Progenitor cell of endocrine pancreas (in vitro differentiated cells): ENCODE results near the gene SEPTIN6. TPM values are rescaled to one million over a fixed set of nuclear protein-coding genes. Genes with fewer than 3 reads are reported as not detected.

Source experiments
- DNase-seq: peaks from one replicate; pipeline ENCODE4 v3.0.0; 2021; ENCODE audit warnings: low spot score; ENCODE audit not compliant: unreplicated experiment
- H3K27ac Mint-ChIP-seq: 2 replicates; pipeline ENCODE4 v1.8.0; 2021; ENCODE audit warnings: mild to moderate bottlenecking, moderate library complexity, mixed read lengths
- H3K27me3 Mint-ChIP-seq: 2 replicates; pipeline ENCODE4 v1.8.0; 2021; ENCODE audit warnings: mixed read lengths
- H3K36me3 Mint-ChIP-seq: 2 replicates; pipeline ENCODE4 v1.8.0; 2022; ENCODE audit warnings: mixed read lengths; ENCODE audit not compliant: insufficient read depth
- H3K4me1 Mint-ChIP-seq: 2 replicates; pipeline ENCODE4 v1.8.0; 2021; ENCODE audit warnings: low read depth, mixed read lengths
- H3K4me3 Mint-ChIP-seq: 2 replicates; pipeline ENCODE4 v1.8.0; 2021; ENCODE audit warnings: low read depth, mild to moderate bottlenecking, moderate library complexity, mixed read lengths
- H3K9me3 Mint-ChIP-seq: 2 replicates; pipeline ENCODE4 v1.8.0; 2021; ENCODE audit warnings: low read depth, mixed read lengths
- CTCF ChIP-seq: fragments of 200-600 bp; sonication (generic); IDR thresholded peaks from one replicate; pipeline ENCODE4 v1.5.0; 2021; ENCODE audit warnings: antibody characterized with exemption, mild to moderate bottlenecking; ENCODE audit not compliant: unreplicated experiment
- total RNA-seq: library from RNA; stranded (reverse); gene quantifications from 2 replicates; pipeline ENCODE4 v1.2.1, GENCODE V29; 2021

SEPTIN6 gene
- total RNA-seq, 1 donor from 2014 or later: 37.1 TPM

- Mint-ChIP-seq H3K27me3 (peaks cover 3% of the 10 kb centered on the region), H3K4me1 (no peaks in the 10 kb centered on the region), H3K9me3 (peaks cover 6% of the 10 kb centered on the region), H3K4me3 (no peak overlapping the region), H3K27ac (no peak overlapping the region), H3K36me3 (no peaks in the 10 kb centered on the region)
- DNase-seq: peak; percentile 17
- peak; percentile 59 for TF ChIP-seq CTCF
Measured at GRCh38 chrX:119729408-119730201, 36.6 kb upstream of the SEPTIN6 start.

- H3K9me3 Mint-ChIP-seq: peaks cover 6% of the 10 kb centered on the region
- H3K27me3 Mint-ChIP-seq: peaks cover 3% of the 10 kb centered on the region
- no peak overlapping the region for H3K4me3 Mint-ChIP-seq
- no peak overlapping the region for H3K27ac Mint-ChIP-seq
- TF ChIP-seq CTCF: peak; percentile 36
- DNase-seq: no peak
- no peaks in the 10 kb centered on the region for H3K36me3 Mint-ChIP-seq
- H3K4me1 Mint-ChIP-seq: no peaks in the 10 kb centered on the region
Measured at GRCh38 chrX:119728487-119728886, 35.5 kb upstream of the SEPTIN6 start.

- Mint-ChIP-seq H3K27ac (no peak overlapping the region), H3K9me3 (peaks cover 7% of the 10 kb centered on the region)
Measured at GRCh38 chrX:119726900-119727555, 34.1 kb upstream of the SEPTIN6 start.

GRCh38 chrX:119721926-119722325 is 29.0 kb upstream of the SEPTIN6 start:
- H3K27ac Mint-ChIP-seq: no peak overlapping the region
- H3K4me1 Mint-ChIP-seq: no peaks in the 10 kb centered on the region
- peaks cover 14% of the 10 kb centered on the region for H3K9me3 Mint-ChIP-seq
- H3K4me3 Mint-ChIP-seq: no peak overlapping the region
- no peaks in the 10 kb centered on the region for H3K36me3 Mint-ChIP-seq
- TF ChIP-seq CTCF: no peak
- no peaks in the 10 kb centered on the region for H3K27me3 Mint-ChIP-seq
- DNase-seq: no peak

More at GRCh38 chrX:119726900-119727555, 34.1 kb upstream of the SEPTIN6 start:
- Mint-ChIP-seq H3K36me3 (no peaks in the 10 kb centered on the region), H3K27me3 (peaks cover 3% of the 10 kb centered on the region), H3K4me3 (no peak overlapping the region), H3K4me1 (no peaks in the 10 kb centered on the region)
- TF ChIP-seq CTCF: no peak
- no peak for DNase-seq

GRCh38 chrX:119721487-119721886 is 28.5 kb upstream of the SEPTIN6 start:
- DNase-seq: no peak

More at GRCh38 chrX:119721487-119721886, 28.5 kb upstream of the SEPTIN6 start:
- Mint-ChIP-seq H3K36me3 (no peaks in the 10 kb centered on the region), H3K4me3 (no peak overlapping the region), H3K27me3 (no peaks in the 10 kb centered on the region), H3K27ac (no peak overlapping the region), H3K4me1 (no peaks in the 10 kb centered on the region), H3K9me3 (peaks cover 17% of the 10 kb centered on the region)
- no peak for TF ChIP-seq CTCF
